ENCODE measurements around the gene SDC4.

SDC4 gene

GRCh38 chr20:45293041-45294002 is 54.9 kb downstream of the SDC4 start:
- peak; percentile 55 for DNase-seq

GRCh38 chr20:45292343-45292742 is 55.9 kb downstream of the SDC4 start:
- no peak for DNase-seq

- no peak for DNase-seq
Measured at GRCh38 chr20:45291526-45291925, 56.7 kb downstream of the SDC4 start.

- DNase-seq: peak; percentile 82
Measured at GRCh38 chr20:45290677-45291355, 57.4 kb downstream of the SDC4 start.

GRCh38 chr20:45289942-45290676 is 58.1 kb downstream of the SDC4 start:
- DNase-seq: no peak

GRCh38 chr20:45288860-45289259 is 59.4 kb downstream of the SDC4 start:
- no peak for DNase-seq

GRCh38 chr20:45288376-45288775 is 59.8 kb downstream of the SDC4 start:
- DNase-seq: no peak

- no peak for DNase-seq
Measured at GRCh38 chr20:45283551-45284057, 64.6 kb downstream of the SDC4 start.

GRCh38 chr20:45282700-45283550 is 65.3 kb downstream of the SDC4 start:
- no peak for DNase-seq

- DNase-seq: no peak
Measured at GRCh38 chr20:45279992-45280391, 68.2 kb downstream of the SDC4 start.

GRCh38 chr20:45275338-45275737 is 72.9 kb downstream of the SDC4 start:
- no peak for DNase-seq
